Muscle of leg (tissue), 11 donors: ENCODE measurements around the gene CPNE7. TPM values are rescaled to one million over a fixed set of nuclear protein-coding genes. Genes with fewer than 3 reads are reported as not detected.

Experiments used
- DNase-seq: peaks from one replicate; pipeline ENCODE4 v3.0.0; 2013
- H3K27ac ChIP-seq: one replicate; pipeline ENCODE4 v1.5.1; 2013; ENCODE audit warnings: mild to moderate bottlenecking, low read length, control low read depth
- H3K27me3 ChIP-seq: one replicate; pipeline ENCODE4 v1.6.1; 2013; ENCODE audit warnings: low read length; ENCODE audit not compliant: control insufficient read depth, insufficient read depth
- H3K36me3 ChIP-seq: one replicate; pipeline ENCODE4 v1.6.1; 2013; ENCODE audit warnings: low read length; ENCODE audit not compliant: control insufficient read depth, insufficient read depth
- H3K4me1 ChIP-seq: one replicate; pipeline ENCODE4 v1.6.1; 2013; ENCODE audit warnings: low read length; ENCODE audit not compliant: control insufficient read depth, insufficient read depth
- H3K4me3 ChIP-seq: one replicate; pipeline ENCODE4 v1.5.1; 2013; ENCODE audit warnings: low read length, control low read depth
- H3K9me3 ChIP-seq: replicated peaks from 2 replicates; pipeline ENCODE4 v1.6.1; 2013; ENCODE audit warnings: low read depth, low read length; ENCODE audit not compliant: control insufficient read depth
- WGBS: methylation state at CpG from one replicate; pipeline ENCODE4 v1.1.5; 2013; ENCODE audit warnings: missing lambda C conversion rate; ENCODE audit not compliant: insufficient coverage; 5-methylcytosine and 5-hydroxymethylcytosine counted together
- polyA plus RNA-seq, 8 donors: library from polyadenylated mRNA; unstranded; fragments of 120-200 nt; gene quantifications; one replicate each; pipeline versions ENCODE4 v1.2.1 to v1.2.3, GENCODE V29; 2013; ENCODE audit warnings: inconsistent platforms in 1 of 8, low replicate concordance in 1 of 8; ENCODE audit not compliant: insufficient read length in 8 of 8, insufficient read depth in 1 of 8
- total RNA-seq: library from RNA; stranded (reverse); fragments of 120-200 nt; gene quantifications from one replicate; pipeline ENCODE4 v1.2.4, GENCODE V29; 2013

CPNE7 gene
- total and polyA plus RNA-seq, 9 donors: 0.09 to 0.53 (median 0.24) TPM; not detected in 1

- peaks cover 85% of the 10 kb centered on the region for H3K27me3 ChIP-seq
- no peaks in the 10 kb centered on the region for H3K36me3 ChIP-seq
- no peak for DNase-seq
- H3K27ac ChIP-seq: no peak overlapping the region
- no peak overlapping the region for H3K4me3 ChIP-seq
- H3K4me1 ChIP-seq: peaks cover 13% of the 10 kb centered on the region
- 49% methylated on average over 25 of the region's 31 CpGs for WGBS
- no peaks in the 10 kb centered on the region for H3K9me3 ChIP-seq
Observed at GRCh38 chr16:89573826-89574680, 1.5 kb upstream of the CPNE7 start.

GRCh38 chr16:89574681-89575246, 794 bp upstream of the CPNE7 start:
- no peak overlapping the region for H3K27ac ChIP-seq
- WGBS: 3% methylated on average over 38 of the region's 55 CpGs
- H3K9me3 ChIP-seq: no peaks in the 10 kb centered on the region
- H3K4me1 ChIP-seq: peaks cover 13% of the 10 kb centered on the region
- peaks cover 80% of the 10 kb centered on the region for H3K27me3 ChIP-seq
- no peak overlapping the region for H3K4me3 ChIP-seq
- no peaks in the 10 kb centered on the region for H3K36me3 ChIP-seq
- no peak for DNase-seq

- no peak overlapping the region for H3K27ac ChIP-seq
- H3K36me3 ChIP-seq: no peaks in the 10 kb centered on the region
- no peaks in the 10 kb centered on the region for H3K9me3 ChIP-seq
- no peak for DNase-seq
- peaks cover 13% of the 10 kb centered on the region for H3K4me1 ChIP-seq
- H3K4me3 ChIP-seq: no peak overlapping the region
- peaks cover 70% of the 10 kb centered on the region for H3K27me3 ChIP-seq
- WGBS: 9% methylated on average over 77 of the region's 89 CpGs
Observed at GRCh38 chr16:89576153-89577054, 846 bp downstream of the CPNE7 start.

GRCh38 chr16:89577055-89577759, 1.6 kb downstream of the CPNE7 start:
- DNase-seq: no peak
- Histone ChIP-seq H3K9me3 (no peaks in the 10 kb centered on the region), H3K27ac (no peak overlapping the region), H3K36me3 (no peaks in the 10 kb centered on the region), H3K27me3 (peaks cover 62% of the 10 kb centered on the region), H3K4me3 (no peak overlapping the region), H3K4me1 (peaks cover 14% of the 10 kb centered on the region)
- WGBS: 83% methylated on average over 23 of the region's 25 CpGs

GRCh38 chr16:89579351-89579750, 3.8 kb downstream of the CPNE7 start:
- 93% methylated on average over 15 of the region's 15 CpGs for whole genome bisulfite sequencing
- Histone ChIP-seq H3K27me3 (peaks cover 40% of the 10 kb centered on the region), H3K4me1 (peaks cover 12% of the 10 kb centered on the region)

GRCh38 chr16:89581045-89581695, 5.6 kb downstream of the CPNE7 start:
- no peak for DNase-seq
- H3K4me1 ChIP-seq: peaks cover 2% of the 10 kb centered on the region
- 93% methylated on average over 28 of the region's 33 CpGs for WGBS
- H3K27ac ChIP-seq: no peak overlapping the region
- no peaks in the 10 kb centered on the region for H3K9me3 ChIP-seq
- no peaks in the 10 kb centered on the region for H3K36me3 ChIP-seq
- no peak overlapping the region for H3K4me3 ChIP-seq
- H3K27me3 ChIP-seq: peaks cover 26% of the 10 kb centered on the region

More at GRCh38 chr16:89579351-89579750, 3.8 kb downstream of the CPNE7 start:
- Histone ChIP-seq H3K27ac (no peak overlapping the region), H3K4me3 (no peak overlapping the region), H3K9me3 (no peaks in the 10 kb centered on the region), H3K36me3 (no peaks in the 10 kb centered on the region)
- no peak for DNase-seq

- H3K27ac ChIP-seq: no peak overlapping the region
- H3K9me3 ChIP-seq: no peaks in the 10 kb centered on the region
- no peak overlapping the region for H3K4me3 ChIP-seq
- 35% methylated on average over 14 of the region's 15 CpGs for WGBS
- H3K36me3 ChIP-seq: no peaks in the 10 kb centered on the region
- no peak for DNase-seq
- H3K27me3 ChIP-seq: peaks cover 17% of the 10 kb centered on the region
- H3K4me1 ChIP-seq: peaks cover 2% of the 10 kb centered on the region
Observed at GRCh38 chr16:89581861-89582563, 6.5 kb downstream of the CPNE7 start.

GRCh38 chr16:89582614-89583196, 7.1 kb downstream of the CPNE7 start:
- 93% methylated on average over 16 of the region's 19 CpGs for whole genome bisulfite sequencing

More at GRCh38 chr16:89582614-89583196, 7.1 kb downstream of the CPNE7 start:
- Histone ChIP-seq H3K9me3 (no peaks in the 10 kb centered on the region), H3K36me3 (no peaks in the 10 kb centered on the region), H3K4me3 (no peak overlapping the region), H3K27ac (no peak overlapping the region), H3K27me3 (peaks cover 10% of the 10 kb centered on the region), H3K4me1 (peaks cover 2% of the 10 kb centered on the region)
- DNase-seq: no peak
